ENCODE results near the gene HSP90AB1. TPM values are rescaled to one million over a fixed set of nuclear protein-coding genes. Genes with fewer than 3 reads are reported as not detected.

The HSP90AB1 gene
- polyA plus RNA-seq, 1 donor from 2014 or later: 522 TPM

DNA sequence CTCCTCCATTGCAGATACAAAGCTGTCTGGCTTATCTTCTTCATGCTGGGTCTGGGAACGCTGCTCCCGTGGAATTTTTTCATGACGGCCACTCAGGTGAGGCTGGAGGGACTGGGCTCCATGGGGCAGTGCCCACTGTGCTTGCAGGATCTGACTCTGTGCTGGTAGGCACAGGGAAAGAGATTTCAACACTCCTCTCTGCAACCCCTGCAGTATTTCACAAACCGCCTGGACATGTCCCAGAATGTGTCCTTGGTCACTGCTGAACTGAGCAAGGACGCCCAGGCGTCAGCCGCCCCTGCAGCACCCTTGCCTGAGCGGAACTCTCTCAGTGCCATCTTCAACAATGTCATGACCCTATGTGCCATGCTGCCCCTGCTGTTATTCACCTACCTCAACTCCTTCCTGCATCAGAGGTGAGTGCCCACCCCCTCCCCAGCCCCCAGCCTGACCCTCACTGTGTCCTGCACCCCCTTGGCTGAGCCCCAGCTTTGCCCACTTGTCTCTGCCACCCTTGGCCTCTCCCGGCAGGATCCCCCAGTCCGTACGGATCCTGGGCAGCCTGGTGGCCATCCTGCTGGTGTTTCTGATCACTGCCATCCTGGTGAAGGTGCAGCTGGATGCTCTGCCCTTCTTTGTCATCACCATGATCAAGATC lies 17.4 kb upstream of the HSP90AB1 start:
- Histone ChIP-seq H3K79me2 (replicated peaks; ENCODE audit: insufficient read depth, low read length) (peaks cover 3% of the 10 kb centered on the region), H3K27me3 (ENCODE audit: insufficient read depth, low read depth, low read length) (no peaks in the 10 kb centered on the region), H3K36me3 (ENCODE audit: insufficient read depth, low read length) (no peaks in the 10 kb centered on the region), H3K4me3 (ENCODE audit: low read length) (no peak overlapping the region), H3K9me2 (ENCODE audit: insufficient read depth, low read length) (no peaks in the 10 kb centered on the region), H3K4me2 (ENCODE audit: low read length) (no peak overlapping the region), H3F3A (ENCODE audit: insufficient read depth, low read length, poor library complexity, severe bottlenecking) (no peaks in the 10 kb centered on the region), H3K9me3 (ENCODE audit: low read length) (no peaks in the 10 kb centered on the region), H3K9ac (ENCODE audit: low read length) (no peak overlapping the region), H3K27ac (ENCODE audit: low read length) (no peak overlapping the region), H2AFZ (ENCODE audit: low read depth, low read length) (no peak overlapping the region), H4K20me1 (ENCODE audit: insufficient read depth) (no peaks in the 10 kb centered on the region)
- TF ChIP-seq, protein P1, sequence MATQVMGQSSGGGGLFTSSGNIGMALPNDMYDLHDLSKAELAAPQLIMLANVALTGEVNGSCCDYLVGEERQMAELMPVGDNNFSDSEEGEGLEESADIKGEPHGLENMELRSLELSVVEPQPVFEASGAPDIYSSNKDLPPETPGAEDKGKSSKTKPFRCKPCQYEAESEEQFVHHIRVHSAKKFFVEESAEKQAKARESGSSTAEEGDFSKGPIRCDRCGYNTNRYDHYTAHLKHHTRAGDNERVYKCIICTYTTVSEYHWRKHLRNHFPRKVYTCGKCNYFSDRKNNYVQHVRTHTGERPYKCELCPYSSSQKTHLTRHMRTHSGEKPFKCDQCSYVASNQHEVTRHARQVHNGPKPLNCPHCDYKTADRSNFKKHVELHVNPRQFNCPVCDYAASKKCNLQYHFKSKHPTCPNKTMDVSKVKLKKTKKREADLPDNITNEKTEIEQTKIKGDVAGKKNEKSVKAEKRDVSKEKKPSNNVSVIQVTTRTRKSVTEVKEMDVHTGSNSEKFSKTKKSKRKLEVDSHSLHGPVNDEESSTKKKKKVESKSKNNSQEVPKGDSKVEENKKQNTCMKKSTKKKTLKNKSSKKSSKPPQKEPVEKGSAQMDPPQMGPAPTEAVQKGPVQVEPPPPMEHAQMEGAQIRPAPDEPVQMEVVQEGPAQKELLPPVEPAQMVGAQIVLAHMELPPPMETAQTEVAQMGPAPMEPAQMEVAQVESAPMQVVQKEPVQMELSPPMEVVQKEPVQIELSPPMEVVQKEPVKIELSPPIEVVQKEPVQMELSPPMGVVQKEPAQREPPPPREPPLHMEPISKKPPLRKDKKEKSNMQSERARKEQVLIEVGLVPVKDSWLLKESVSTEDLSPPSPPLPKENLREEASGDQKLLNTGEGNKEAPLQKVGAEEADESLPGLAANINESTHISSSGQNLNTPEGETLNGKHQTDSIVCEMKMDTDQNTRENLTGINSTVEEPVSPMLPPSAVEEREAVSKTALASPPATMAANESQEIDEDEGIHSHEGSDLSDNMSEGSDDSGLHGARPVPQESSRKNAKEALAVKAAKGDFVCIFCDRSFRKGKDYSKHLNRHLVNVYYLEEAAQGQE (IDR thresholded peaks at IDR 0.05; ENCODE audit: borderline replicate concordance): no peak
- TF ChIP-seq POLR2AphosphoS5 (IDR thresholded peaks at IDR 0.05): no peak
- no peak for TF ChIP-seq EP300 (conservative IDR thresholded peaks at IDR 0.05; ENCODE audit: poor library complexity, severe bottlenecking)
- no peak for TF ChIP-seq EZH2 (IDR thresholded peaks at IDR 0.05; ENCODE audit: borderline replicate concordance, insufficient read depth, low read length, poor library complexity, severe bottlenecking)
- no peak for TF ChIP-seq RAD21 (conservative IDR thresholded peaks at IDR 0.05)
- TF ChIP-seq, protein P2, sequence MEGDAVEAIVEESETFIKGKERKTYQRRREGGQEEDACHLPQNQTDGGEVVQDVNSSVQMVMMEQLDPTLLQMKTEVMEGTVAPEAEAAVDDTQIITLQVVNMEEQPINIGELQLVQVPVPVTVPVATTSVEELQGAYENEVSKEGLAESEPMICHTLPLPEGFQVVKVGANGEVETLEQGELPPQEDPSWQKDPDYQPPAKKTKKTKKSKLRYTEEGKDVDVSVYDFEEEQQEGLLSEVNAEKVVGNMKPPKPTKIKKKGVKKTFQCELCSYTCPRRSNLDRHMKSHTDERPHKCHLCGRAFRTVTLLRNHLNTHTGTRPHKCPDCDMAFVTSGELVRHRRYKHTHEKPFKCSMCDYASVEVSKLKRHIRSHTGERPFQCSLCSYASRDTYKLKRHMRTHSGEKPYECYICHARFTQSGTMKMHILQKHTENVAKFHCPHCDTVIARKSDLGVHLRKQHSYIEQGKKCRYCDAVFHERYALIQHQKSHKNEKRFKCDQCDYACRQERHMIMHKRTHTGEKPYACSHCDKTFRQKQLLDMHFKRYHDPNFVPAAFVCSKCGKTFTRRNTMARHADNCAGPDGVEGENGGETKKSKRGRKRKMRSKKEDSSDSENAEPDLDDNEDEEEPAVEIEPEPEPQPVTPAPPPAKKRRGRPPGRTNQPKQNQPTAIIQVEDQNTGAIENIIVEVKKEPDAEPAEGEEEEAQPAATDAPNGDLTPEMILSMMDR (IDR thresholded peaks at IDR 0.05; ENCODE audit: poor library complexity, severe bottlenecking): no peak
- no peak for TF ChIP-seq SMC3 (conservative IDR thresholded peaks at IDR 0.05; ENCODE audit: poor library complexity)
- no peak for TF ChIP-seq TAF1 (IDR thresholded peaks at IDR 0.05; ENCODE audit: low read depth)
- no peak for TF ChIP-seq MXI1 (conservative IDR thresholded peaks at IDR 0.05; ENCODE audit: poor library complexity, severe bottlenecking)

DNA sequence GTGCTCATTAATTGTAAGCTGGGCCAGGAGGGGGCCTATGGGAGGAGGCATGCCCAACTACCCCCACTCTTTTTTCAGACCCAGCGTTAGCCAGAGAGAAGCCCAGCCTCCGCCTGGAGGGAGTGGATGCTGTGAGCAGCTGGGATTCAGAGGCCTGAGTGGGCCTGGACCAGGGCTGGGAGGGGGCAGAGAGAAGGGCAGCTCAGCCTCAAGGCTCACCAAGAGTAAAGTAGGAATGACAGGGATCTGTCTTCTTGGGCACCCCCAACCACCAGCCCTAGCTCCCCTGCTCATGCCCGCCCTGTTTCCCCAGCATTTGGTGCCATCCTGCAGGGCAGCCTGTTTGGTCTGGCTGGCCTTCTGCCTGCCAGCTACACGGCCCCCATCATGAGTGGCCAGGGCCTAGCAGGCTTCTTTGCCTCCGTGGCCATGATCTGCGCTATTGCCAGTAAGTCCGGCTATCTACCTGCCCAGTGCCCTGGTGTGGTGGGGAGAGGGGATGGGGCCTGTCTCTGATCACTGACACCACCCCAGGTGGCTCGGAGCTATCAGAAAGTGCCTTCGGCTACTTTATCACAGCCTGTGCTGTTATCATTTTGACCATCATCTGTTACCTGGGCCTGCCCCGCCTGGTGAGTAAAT lies 16.7 kb upstream of the HSP90AB1 start:
- H3K9ac ChIP-seq (ENCODE audit: low read length): no peak overlapping the region

More for the DNA sequence above, 16.7 kb upstream of the HSP90AB1 start:
- H4K20me1 ChIP-seq (ENCODE audit: insufficient read depth): no peaks in the 10 kb centered on the region
- TF ChIP-seq EZH2 (IDR thresholded peaks at IDR 0.05; ENCODE audit: borderline replicate concordance, insufficient read depth, low read length, poor library complexity, severe bottlenecking): no peak
- TF ChIP-seq EP300 (conservative IDR thresholded peaks at IDR 0.05; ENCODE audit: poor library complexity, severe bottlenecking): no peak
- TF ChIP-seq, protein P1 (IDR thresholded peaks at IDR 0.05; ENCODE audit: borderline replicate concordance): no peak
- TF ChIP-seq TAF1 (IDR thresholded peaks at IDR 0.05; ENCODE audit: low read depth): no peak
- TF ChIP-seq POLR2AphosphoS5 (IDR thresholded peaks at IDR 0.05): no peak
- TF ChIP-seq MXI1 (conservative IDR thresholded peaks at IDR 0.05; ENCODE audit: poor library complexity, severe bottlenecking): no peak
- TF ChIP-seq, protein P2 (IDR thresholded peaks at IDR 0.05; ENCODE audit: poor library complexity, severe bottlenecking): no peak
- TF ChIP-seq RAD21 (conservative IDR thresholded peaks at IDR 0.05): no peak
- TF ChIP-seq SMC3 (conservative IDR thresholded peaks at IDR 0.05; ENCODE audit: poor library complexity): no peak
- H3K36me3 ChIP-seq (ENCODE audit: insufficient read depth, low read length): no peaks in the 10 kb centered on the region
- H3K4me3 ChIP-seq (ENCODE audit: low read length): no peak overlapping the region
- H2AFZ ChIP-seq (ENCODE audit: low read depth, low read length): no peak overlapping the region
- H3K27me3 ChIP-seq (ENCODE audit: insufficient read depth, low read depth, low read length): no peaks in the 10 kb centered on the region
- H3F3A ChIP-seq (ENCODE audit: insufficient read depth, low read length, poor library complexity, severe bottlenecking): no peaks in the 10 kb centered on the region
- H3K4me2 ChIP-seq (ENCODE audit: low read length): no peak overlapping the region
- H3K9me2 ChIP-seq (ENCODE audit: insufficient read depth, low read length): no peaks in the 10 kb centered on the region
- H3K9me3 ChIP-seq (ENCODE audit: low read length): no peaks in the 10 kb centered on the region
- H3K79me2 ChIP-seq (replicated peaks; ENCODE audit: insufficient read depth, low read length): peaks cover 3% of the 10 kb centered on the region
- H3K27ac ChIP-seq (ENCODE audit: low read length): no peak overlapping the region

Measured in neural cell (in vitro differentiated cells).